HepG2 (cell line): ENCODE measurements around the gene SEC23IP. TPM values are rescaled to one million over a fixed set of nuclear protein-coding genes. Genes with fewer than 3 reads are reported as not detected.

Experiments used
- BCL6 ChIP-seq: IDR thresholded peaks from 2 replicates; pipeline ENCODE4 v1.6.1; 2016; ENCODE audit warnings: missing genetic modification reagents, missing compliant biosample characterization
- GATAD2A ChIP-seq: IDR thresholded peaks from 2 replicates; pipeline ENCODE4 v1.6.1; 2016
- HNRNPL ChIP-seq: fragments of 200-400 bp; formaldehyde crosslinking; IDR thresholded peaks from 2 replicates; pipeline ENCODE4 v1.6.1; 2017; ENCODE audit warnings: mild to moderate bottlenecking, low read depth, low read length
- HNRNPUL1 ChIP-seq: fragments of 200-400 bp; formaldehyde crosslinking; IDR thresholded peaks from 2 replicates; pipeline ENCODE4 v1.6.1; 2017; ENCODE audit warnings: low read depth, mild to moderate bottlenecking, low read length, moderate library complexity
- ISL2 ChIP-seq: sonication (generic); formaldehyde crosslinking; IDR thresholded peaks from 2 replicates; pipeline ENCODE4 v1.5.0; 2020; ENCODE audit warnings: missing genetic modification reagents
- MLXIP ChIP-seq: sonication (generic); formaldehyde crosslinking; IDR thresholded peaks from 2 replicates; pipeline ENCODE4 v1.9.0; 2021; ENCODE audit warnings: missing genetic modification reagents, borderline replicate concordance
- MXD4 ChIP-seq: IDR thresholded peaks from 2 replicates; pipeline ENCODE4 v1.6.1; 2016; ENCODE audit warnings: mild to moderate bottlenecking, missing biosample characterization, missing genetic modification reagents
- SRF ChIP-seq: IDR thresholded peaks from 2 replicates; pipeline ENCODE4 v1.6.1; 2011; ENCODE audit warnings: mild to moderate bottlenecking, low read depth, low read length, moderate library complexity
- TFDP2 ChIP-seq: sonication (generic); formaldehyde crosslinking; IDR thresholded peaks from 2 replicates; pipeline ENCODE4 v1.4.0; 2020; ENCODE audit warnings: missing genetic modification reagents
- ZNF646 ChIP-seq: sonication (generic); formaldehyde crosslinking; IDR thresholded peaks from 2 replicates; pipeline ENCODE4 v1.9.0; 2021; ENCODE audit warnings: mild to moderate bottlenecking, missing genetic modification reagents
- ZNF687 ChIP-seq: sonication (generic); formaldehyde crosslinking; IDR thresholded peaks from 2 replicates; pipeline ENCODE4 v1.5.1; 2020; ENCODE audit warnings: mild to moderate bottlenecking, missing genetic modification reagents, moderate library complexity
- ZNF746 ChIP-seq: sonication (generic); formaldehyde crosslinking; IDR thresholded peaks from 2 replicates; pipeline ENCODE4 v1.8.0; 2022; ENCODE audit warnings: mild to moderate bottlenecking, missing genetic modification reagents
- polyA plus RNA-seq, 8 experiments: library from polyadenylated mRNA; depleted of rRNA in 3 of 8; stranded (reverse) in 7 of 8; unstranded in 1 of 8; fragments of >200 nt; fragmentation: Illumina TruSeq in 4 of 8; extraction: Trizol in 4 of 8; gene quantifications; 2 replicates each; pipeline versions ENCODE4 v1.2.1 to v1.2.3, GENCODE V29; 2011 to 2016; ENCODE audit warnings: low read depth in 4 of 8, missing spikeins in 1 of 8, mixed read lengths in 1 of 8; ENCODE audit not compliant: insufficient read depth in 1 of 8
- total RNA-seq, 5 experiments: library from RNA; depleted of rRNA; stranded (reverse); fragments of >200 nt; fragmentation: Illumina TruSeq; extraction: Trizol; gene quantifications; 2 replicates each; pipeline ENCODE4 v1.2.3, GENCODE V29; 2016; ENCODE audit warnings: low read depth in 1 of 5
- TF ChIP-seq, protein P1 (sequence below): IDR thresholded peaks from 2 replicates; pipeline ENCODE4 v1.6.1; 2012; ENCODE audit warnings: inconsistent platforms

SEC23IP gene
- total and polyA plus RNA-seq, 2 of the 13 experiments (the other 11 are each of a cell fraction or from before 2014, with no cell fraction given) = 32.3 to 57.7 TPM

- TF ChIP-seq ZNF646 (CRISPR knock-in tag) = no peak
- 0 out of 2 replicates have a peak, but pooled peaks have one; percentile 15 for TF ChIP-seq BCL6 (CRISPR knock-in tag)
- TF ChIP-seq, protein P1, sequence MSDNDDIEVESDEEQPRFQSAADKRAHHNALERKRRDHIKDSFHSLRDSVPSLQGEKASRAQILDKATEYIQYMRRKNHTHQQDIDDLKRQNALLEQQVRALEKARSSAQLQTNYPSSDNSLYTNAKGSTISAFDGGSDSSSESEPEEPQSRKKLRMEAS = peak; percentile 32; the same call in 1 of the 2 replicates
- peak; percentile 35; the same call in 1 of the 2 replicates for TF ChIP-seq MLXIP (CRISPR knock-in tag)
- peak; percentile 55; the same call in 1 of the 2 replicates for TF ChIP-seq TFDP2 (CRISPR knock-in tag)
- no peak for TF ChIP-seq HNRNPL
- no peak for TF ChIP-seq HNRNPUL1
- no peak for TF ChIP-seq SRF
- TF ChIP-seq ISL2 (CRISPR knock-in tag) = peak; percentile 31; the same call in 1 of the 2 replicates
- TF ChIP-seq ZNF687 (CRISPR knock-in tag) = peak; percentile 58
- TF ChIP-seq MXD4 (CRISPR knock-in tag) = no peak
- peak; percentile 35; the same call in 1 of the 2 replicates for TF ChIP-seq ZNF746
- 0 out of 2 replicates have a peak, but pooled peaks have one; percentile 28 for TF ChIP-seq GATAD2A (CRISPR knock-in tag)
Observed at GRCh38 chr10:119871881-119872609, 20.5 kb upstream of the SEC23IP start (continued).
